Measurements from ENCODE around the gene OR8B3.
"Not testable (repeated sequence)": the region's sequence is repeated elsewhere in the genome, so short reads cannot be mapped to it uniquely, and the experiment has no call there.

DNA sequence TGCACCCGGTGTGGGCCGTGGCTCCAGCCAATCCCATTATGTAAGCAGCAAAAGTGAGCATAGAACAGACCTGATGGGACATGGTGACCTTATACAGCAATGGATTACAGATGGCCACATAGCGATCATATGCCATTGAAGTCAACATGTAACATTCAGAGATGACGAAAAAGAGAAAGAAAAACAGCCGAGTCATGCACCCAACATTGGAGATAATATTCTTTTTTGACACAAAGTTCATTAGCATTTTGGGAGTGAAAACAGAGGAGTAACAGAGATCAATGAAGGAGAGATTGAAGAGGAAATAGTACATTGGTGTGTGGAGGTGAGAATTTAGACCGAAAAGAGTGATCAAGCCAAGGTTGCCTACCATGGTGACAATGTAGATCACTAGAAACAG lies 16.0 kb downstream of the OR8B3 start:
- TF ChIP-seq, protein P1, sequence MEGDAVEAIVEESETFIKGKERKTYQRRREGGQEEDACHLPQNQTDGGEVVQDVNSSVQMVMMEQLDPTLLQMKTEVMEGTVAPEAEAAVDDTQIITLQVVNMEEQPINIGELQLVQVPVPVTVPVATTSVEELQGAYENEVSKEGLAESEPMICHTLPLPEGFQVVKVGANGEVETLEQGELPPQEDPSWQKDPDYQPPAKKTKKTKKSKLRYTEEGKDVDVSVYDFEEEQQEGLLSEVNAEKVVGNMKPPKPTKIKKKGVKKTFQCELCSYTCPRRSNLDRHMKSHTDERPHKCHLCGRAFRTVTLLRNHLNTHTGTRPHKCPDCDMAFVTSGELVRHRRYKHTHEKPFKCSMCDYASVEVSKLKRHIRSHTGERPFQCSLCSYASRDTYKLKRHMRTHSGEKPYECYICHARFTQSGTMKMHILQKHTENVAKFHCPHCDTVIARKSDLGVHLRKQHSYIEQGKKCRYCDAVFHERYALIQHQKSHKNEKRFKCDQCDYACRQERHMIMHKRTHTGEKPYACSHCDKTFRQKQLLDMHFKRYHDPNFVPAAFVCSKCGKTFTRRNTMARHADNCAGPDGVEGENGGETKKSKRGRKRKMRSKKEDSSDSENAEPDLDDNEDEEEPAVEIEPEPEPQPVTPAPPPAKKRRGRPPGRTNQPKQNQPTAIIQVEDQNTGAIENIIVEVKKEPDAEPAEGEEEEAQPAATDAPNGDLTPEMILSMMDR (IDR thresholded peaks at IDR 0.05 in 2 of 3, conservative IDR thresholded peaks at IDR 0.05 in 1 of 3; ENCODE audit: borderline replicate concordance in 1 of 3, insufficient read depth in 1 of 3, low read depth in 2 of 3, low read length in 2 of 3): not testable (repeated sequence)
- not testable (repeated sequence) for TF ChIP-seq POLR2A (IDR thresholded peaks at IDR 0.05; ENCODE audit: borderline replicate concordance, extremely low read depth, insufficient read depth, insufficient read length); EZH2 (IDR thresholded peaks at IDR 0.05); SP1 (IDR thresholded peaks at IDR 0.05; ENCODE audit: low read depth); EZH2phosphoT487 (IDR thresholded peaks at IDR 0.05; ENCODE audit: borderline replicate concordance); RAD21 (IDR thresholded peaks at IDR 0.05; ENCODE audit: low read depth); POLR2AphosphoS5 (IDR thresholded peaks at IDR 0.05; ENCODE audit: low read depth, low read length); EGR1 (IDR thresholded peaks at IDR 0.05; ENCODE audit: low read depth); CEBPB (IDR thresholded peaks at IDR 0.05; ENCODE audit: low read depth); TCF7L2 (IDR thresholded peaks at IDR 0.05; ENCODE audit: borderline replicate concordance, extremely low read depth, insufficient read depth, insufficient read length)
- TF ChIP-seq, protein P2, sequence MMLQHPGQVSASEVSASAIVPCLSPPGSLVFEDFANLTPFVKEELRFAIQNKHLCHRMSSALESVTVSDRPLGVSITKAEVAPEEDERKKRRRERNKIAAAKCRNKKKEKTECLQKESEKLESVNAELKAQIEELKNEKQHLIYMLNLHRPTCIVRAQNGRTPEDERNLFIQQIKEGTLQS (IDR thresholded peaks at IDR 0.05): not testable (repeated sequence)
- TF ChIP-seq, protein P3, sequence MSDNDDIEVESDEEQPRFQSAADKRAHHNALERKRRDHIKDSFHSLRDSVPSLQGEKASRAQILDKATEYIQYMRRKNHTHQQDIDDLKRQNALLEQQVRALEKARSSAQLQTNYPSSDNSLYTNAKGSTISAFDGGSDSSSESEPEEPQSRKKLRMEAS (IDR thresholded peaks at IDR 0.05): not testable (repeated sequence)
